ENCODE measurements around the gene TMED1. TPM values are rescaled to one million over a fixed set of nuclear protein-coding genes. Genes with fewer than 3 reads are reported as not detected.
"Not testable (repeated sequence)": the region's sequence is repeated elsewhere in the genome, so short reads cannot be mapped to it uniquely, and the experiment has no call there.

Gene TMED1
- total and polyA plus RNA-seq, 2 donors (not counting 3 experiments of a cell fraction or from before 2014, with no cell fraction given): 31.2 to 60.4 TPM

GRCh38 chr19:10878253-10878652, 42.2 kb upstream of the TMED1 start:
- no peak overlapping the region for H2AFZ ChIP-seq (ENCODE audit: low read depth, low read length)
- no peak overlapping the region for H3K27ac ChIP-seq (ENCODE audit: insufficient read depth, low read depth, low read length)
- no peak overlapping the region for H3K4me3 ChIP-seq (replicated peaks in 1 of 3; ENCODE audit: insufficient read depth in 1 of 3, low read depth in 1 of 3, low read length in 3 of 3)
- dilution Hi-C loops (cut with MboI; ENCODE audit: extremely low pct_ligation_motif_present, low sequenced_read_pairs): no loop called here
- no TSS peak for BruUV-seq (replicated peaks)
- FAIRE-seq (no peak), DNase-seq (ENCODE audit: low read depth, low spot score) (no peak)
- ChIA-PET POLR2A (no interaction called here), CTCF (no interaction called here)
- no peaks in the 10 kb centered on the region for H3K36me3 ChIP-seq (ENCODE audit: control insufficient read depth in 2 of 2, extremely low read depth in 1 of 2, insufficient read depth in 2 of 2, low read length in 2 of 2)
- no peak for TF ChIP-seq GATA2 (IDR thresholded peaks at IDR 0.05; ENCODE audit: insufficient read depth, insufficient read length, low read depth, low read length)
- TF ChIP-seq MYC (IDR thresholded peaks at IDR 0.05; ENCODE audit: low read depth, low read length): no peak
- no peak for TF ChIP-seq MAX (IDR thresholded peaks at IDR 0.05; ENCODE audit: insufficient read depth, insufficient read length)
- TF ChIP-seq CTCF (IDR thresholded peaks at IDR 0.05; ENCODE audit: extremely low read depth in 1 of 2, insufficient read depth in 1 of 2, low read depth in 1 of 2, low read length in 2 of 2): no peak
- TF ChIP-seq POLR2A (IDR thresholded peaks at IDR 0.05; ENCODE audit: low read depth, low read length): no peak
- no peak for TF ChIP-seq POLR2AphosphoS5 (IDR thresholded peaks at IDR 0.05; ENCODE audit: insufficient read depth, low read depth, low read length)
- TF ChIP-seq EZH2 (IDR thresholded peaks at IDR 0.05; ENCODE audit: borderline replicate concordance, low read depth, low read length, severe bottlenecking): no peak
- no peak for TF ChIP-seq FOS (IDR thresholded peaks at IDR 0.05; ENCODE audit: borderline replicate concordance, insufficient read depth, low read length)
- no peak for TF ChIP-seq JUN (IDR thresholded peaks at IDR 0.05; ENCODE audit: borderline replicate concordance, insufficient read depth, insufficient read length, low read depth)
- no peaks in the 10 kb centered on the region for H3K27me3 ChIP-seq (ENCODE audit: control insufficient read depth in 2 of 2, insufficient read depth in 2 of 2, low read length in 2 of 2)
- H3K9me3 ChIP-seq (replicated peaks; ENCODE audit: control insufficient read depth, insufficient read depth, low read length): no peaks in the 10 kb centered on the region
- no peak overlapping the region for H3K9ac ChIP-seq (replicated peaks; ENCODE audit: extremely low read depth, insufficient read depth, low read length)
- H4K20me1 ChIP-seq (replicated peaks; ENCODE audit: control insufficient read depth, extremely low read depth, insufficient read depth, low read length): no peaks in the 10 kb centered on the region
- no peaks in the 10 kb centered on the region for H3K9me1 ChIP-seq (replicated peaks; ENCODE audit: control insufficient read depth, extremely low read depth, insufficient read depth, low read length)
- intact Hi-C loops (cut with micrococcal nuclease): no loop called here
- H3K4me2 ChIP-seq (ENCODE audit: insufficient read depth, low read length): no peak overlapping the region
- peaks cover under 1% of the 10 kb centered on the region for H3K4me1 ChIP-seq (ENCODE audit: control insufficient read depth, extremely low read depth, insufficient read depth, low read length)
- H3K79me2 ChIP-seq (ENCODE audit: control insufficient read depth, insufficient read depth, low read length): peaks cover 81% of the 10 kb centered on the region

- peaks cover 81% of the 10 kb centered on the region for H3K79me2 ChIP-seq (ENCODE audit: control insufficient read depth, insufficient read depth, low read length)
- H3K9me1 ChIP-seq (replicated peaks; ENCODE audit: control insufficient read depth, extremely low read depth, insufficient read depth, low read length); intact Hi-C loops (cut with micrococcal nuclease); H3K4me2 ChIP-seq (ENCODE audit: insufficient read depth, low read length); dilution Hi-C loops (cut with MboI; ENCODE audit: extremely low pct_ligation_motif_present, low sequenced_read_pairs); H3K4me1 ChIP-seq (ENCODE audit: control insufficient read depth, extremely low read depth, insufficient read depth, low read length); FAIRE-seq; H3K9ac ChIP-seq (replicated peaks; ENCODE audit: extremely low read depth, insufficient read depth, low read length); POLR2A ChIA-PET; H3K4me3 ChIP-seq (replicated peaks in 1 of 3; ENCODE audit: insufficient read depth in 1 of 3, low read depth in 1 of 3, low read length in 3 of 3); H3K36me3 ChIP-seq (ENCODE audit: control insufficient read depth in 2 of 2, extremely low read depth in 1 of 2, insufficient read depth in 2 of 2, low read length in 2 of 2); DNase-seq (ENCODE audit: low read depth, low spot score); H3K27me3 ChIP-seq (ENCODE audit: control insufficient read depth in 2 of 2, insufficient read depth in 2 of 2, low read length in 2 of 2); H2AFZ ChIP-seq (ENCODE audit: low read depth, low read length); CTCF ChIA-PET; H3K9me3 ChIP-seq (replicated peaks; ENCODE audit: control insufficient read depth, insufficient read depth, low read length); H3K27ac ChIP-seq (ENCODE audit: insufficient read depth, low read depth, low read length); BruUV-seq (replicated peaks); H4K20me1 ChIP-seq (replicated peaks; ENCODE audit: control insufficient read depth, extremely low read depth, insufficient read depth, low read length): not testable (repeated sequence)
Measured at GRCh38 chr19:10877608-10878007, 41.6 kb upstream of the TMED1 start.

All from endothelial cell of umbilical vein (primary cell).